Kidney epithelial cell (primary cell): Measurements from ENCODE around the gene SEMA4G. TPM values are rescaled to one million over a fixed set of nuclear protein-coding genes. Genes with fewer than 3 reads are reported as not detected.
"Not testable (repeated sequence)": the region's sequence is repeated elsewhere in the genome, so short reads cannot be mapped to it uniquely, and the experiment has no call there.

Experiments
- DNase-seq: peaks from one replicate; pipeline ENCODE4 v3.0.0-alpha.2; 2010; ENCODE audit warnings: low read depth
- H3K27me3 ChIP-seq: 2 replicates; pipeline ENCODE4 v1.6.0; 2011; ENCODE audit warnings: low read length; ENCODE audit not compliant: control insufficient read depth, insufficient read depth
- H3K36me3 ChIP-seq: 2 replicates; pipeline ENCODE4 v1.5.1; 2011; ENCODE audit warnings: low read length; ENCODE audit not compliant: control insufficient read depth, insufficient read depth
- H3K4me3 ChIP-seq: 2 replicates; pipeline ENCODE4 v1.5.1; 2011; ENCODE audit warnings: low read depth, mild to moderate bottlenecking, control low read depth, low read length
- CTCF ChIP-seq: IDR thresholded peaks from 2 replicates; pipeline ENCODE4 v1.5.1; 2011; ENCODE audit warnings: mild to moderate bottlenecking, moderate library complexity, low read length, control low read depth, inconsistent platforms; ENCODE audit not compliant: insufficient read depth, poor library complexity, severe bottlenecking
- total RNA-seq: library from RNA; depleted of rRNA; stranded (reverse); fragments of >200 nt; gene quantifications from 2 replicates; pipeline ENCODE4 v1.2.3, GENCODE V29; 2015

The SEMA4G gene
- total RNA-seq, 1 donor from 2014 or later, result 7.2 TPM

DNA sequence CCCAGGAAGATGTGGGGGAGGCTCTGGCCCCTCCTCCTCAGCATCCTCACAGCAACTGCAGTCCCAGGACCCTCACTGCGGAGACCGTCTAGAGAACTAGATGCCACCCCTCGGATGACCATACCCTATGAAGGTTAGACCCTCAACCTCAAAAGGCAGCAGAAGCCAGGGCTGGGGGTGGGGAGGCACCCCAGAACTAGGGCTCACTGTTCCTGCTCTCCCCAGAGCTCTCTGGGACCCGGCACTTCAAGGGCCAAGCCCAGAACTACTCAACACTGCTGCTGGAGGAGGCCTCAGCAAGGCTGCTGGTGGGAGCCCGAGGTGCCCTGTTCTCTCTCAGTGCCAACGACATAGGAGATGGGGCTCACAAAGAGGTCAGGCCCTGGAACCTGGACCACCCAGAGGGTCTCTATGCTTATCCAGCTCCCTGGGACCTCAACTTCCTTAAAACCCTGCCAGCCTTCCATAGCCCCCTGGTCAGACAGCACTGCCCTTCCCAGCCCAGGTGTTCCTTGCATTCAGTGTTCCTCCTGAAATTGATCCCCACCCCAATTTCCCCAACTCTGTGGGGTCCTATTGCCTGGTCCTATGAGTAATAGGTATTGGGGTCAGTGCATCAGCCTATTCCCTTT is 3.7 kb downstream of the SEMA4G start:
- H3K4me3 ChIP-seq, result no peak overlapping the region
- no peaks in the 10 kb centered on the region for H3K36me3 ChIP-seq
- H3K27me3 ChIP-seq, result no peaks in the 10 kb centered on the region
- DNase-seq, result no peak
- TF ChIP-seq CTCF, result no peak

DNA sequence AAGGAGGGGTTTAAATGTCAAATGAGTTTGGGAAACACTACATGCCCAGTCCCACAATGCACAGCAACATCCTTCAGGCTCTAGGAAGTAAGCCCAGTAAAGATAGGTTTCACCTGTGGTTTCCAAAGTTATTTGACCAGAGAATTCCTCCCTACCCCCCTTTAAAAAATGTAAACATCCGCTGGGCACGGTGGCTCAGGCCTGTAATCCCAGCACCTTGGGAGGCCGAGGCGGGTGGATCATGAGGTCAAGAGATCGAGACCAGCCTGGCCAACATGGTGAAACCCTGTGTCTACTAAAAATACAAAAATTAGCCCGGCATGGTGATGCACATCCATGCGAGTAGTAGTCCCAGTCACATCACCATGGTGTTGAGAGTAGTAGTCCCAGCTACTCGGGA is 6.1 kb downstream of the SEMA4G start:
- not testable (repeated sequence) for H3K27me3 ChIP-seq, H3K36me3 ChIP-seq, H3K4me3 ChIP-seq, DNase-seq

GRCh38 chr10:100976906-100977305 is 7.6 kb downstream of the SEMA4G start:
- no peak overlapping the region for H3K4me3 ChIP-seq
- H3K27me3 ChIP-seq, result no peaks in the 10 kb centered on the region
- DNase-seq, result no peak
- TF ChIP-seq CTCF, result no peak
- no peaks in the 10 kb centered on the region for H3K36me3 ChIP-seq

DNA sequence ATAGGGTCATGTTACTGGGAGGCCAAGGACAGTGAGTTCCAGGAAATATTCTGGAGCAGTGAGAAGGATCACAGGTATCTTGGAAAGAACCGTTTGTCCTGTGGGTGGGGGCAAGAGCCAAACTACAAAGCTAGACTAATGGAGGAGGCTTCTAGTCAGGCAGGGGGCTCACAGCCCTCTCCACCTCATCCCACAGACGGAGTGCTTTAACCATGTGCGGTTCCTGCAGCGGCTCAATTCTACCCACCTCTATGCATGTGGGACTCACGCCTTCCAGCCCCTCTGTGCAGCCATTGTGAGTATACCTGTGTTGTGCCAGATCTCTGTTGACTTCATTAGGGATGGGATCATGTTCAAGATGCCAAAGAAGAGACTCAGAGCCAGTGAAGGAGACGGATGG is 8.1 kb downstream of the SEMA4G start:
- no peak for DNase-seq

DNA sequence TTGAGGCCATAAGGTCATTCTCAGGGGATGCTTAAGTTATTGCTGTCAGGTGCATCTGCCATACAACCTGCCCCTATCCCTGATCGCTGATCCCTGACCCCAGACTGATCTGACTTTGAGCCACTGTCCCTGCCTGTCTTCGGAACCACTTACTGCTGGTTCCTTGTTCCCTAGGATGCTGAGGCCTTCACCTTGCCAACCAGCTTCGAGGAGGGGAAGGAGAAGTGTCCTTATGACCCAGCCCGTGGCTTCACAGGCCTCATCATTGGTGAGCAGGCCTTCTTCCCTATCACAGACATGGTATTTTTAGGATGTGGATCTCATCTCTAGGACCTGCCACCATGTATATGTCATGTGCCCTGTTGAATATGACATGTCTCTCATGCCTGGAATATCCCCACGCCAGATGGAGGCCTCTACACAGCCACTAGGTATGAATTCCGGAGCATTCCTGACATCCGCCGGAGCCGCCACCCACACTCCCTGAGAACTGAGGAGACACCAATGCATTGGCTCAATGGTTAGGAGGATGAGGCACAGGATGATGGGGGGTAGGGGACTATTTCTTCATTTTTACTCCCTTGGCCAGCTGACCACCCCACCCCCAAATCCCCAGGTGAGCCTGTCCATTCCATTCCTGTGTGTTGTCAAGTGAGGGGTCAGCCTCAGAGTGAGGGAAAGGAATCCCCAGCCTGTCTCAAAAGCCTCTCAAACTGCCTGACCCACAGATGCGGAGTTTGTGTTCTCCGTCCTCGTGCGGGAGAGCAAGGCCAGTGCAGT is 9.0 kb downstream of the SEMA4G start:
- no peak for TF ChIP-seq CTCF
- H3K36me3 ChIP-seq, result no peaks in the 10 kb centered on the region

More for the DNA sequence above, 8.1 kb downstream of the SEMA4G start:
- H3K36me3 ChIP-seq, result no peaks in the 10 kb centered on the region
- no peaks in the 10 kb centered on the region for H3K27me3 ChIP-seq
- H3K4me3 ChIP-seq, result no peak overlapping the region
- no peak for TF ChIP-seq CTCF

DNA sequence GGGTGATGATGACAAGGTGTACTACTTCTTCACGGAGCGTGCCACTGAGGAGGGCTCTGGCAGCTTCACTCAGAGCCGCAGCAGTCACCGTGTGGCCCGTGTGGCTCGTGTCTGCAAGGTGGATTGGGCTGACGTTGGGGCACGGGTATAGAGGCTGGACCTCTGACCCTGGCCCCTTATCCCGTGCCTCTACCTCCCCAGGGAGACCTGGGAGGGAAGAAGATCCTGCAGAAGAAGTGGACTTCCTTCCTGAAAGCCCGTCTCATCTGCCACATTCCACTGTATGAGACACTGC is 9.5 kb downstream of the SEMA4G start:
- no peaks in the 10 kb centered on the region for H3K36me3 ChIP-seq
- H3K4me3 ChIP-seq, result no peak overlapping the region
- no peaks in the 10 kb centered on the region for H3K27me3 ChIP-seq
- no peak for TF ChIP-seq CTCF
- no peak for DNase-seq

More for the DNA sequence above, 9.0 kb downstream of the SEMA4G start:
- H3K27me3 ChIP-seq, result no peaks in the 10 kb centered on the region
- DNase-seq, result no peak
- H3K4me3 ChIP-seq, result no peak overlapping the region
